ENCODE results near the gene ATP12A. TPM values are rescaled to one million over a fixed set of nuclear protein-coding genes. Genes with fewer than 3 reads are reported as not detected.

The ATP12A gene
- total RNA-seq, 4 donors from 2014 or later, result not detected

GRCh38 chr13:24675806-24676570, 4.2 kb upstream of the ATP12A start:
- DNase-seq, result no peak

GRCh38 chr13:24678151-24678550, 2.1 kb upstream of the ATP12A start:
- Histone ChIP-seq H3K27ac (no peak overlapping the region), H3K9me3 (no peaks in the 10 kb centered on the region), H3K27me3 (peaks cover 0 to 14% of the 10 kb centered on the region in 2 donors), H3K4me3 (no peak overlapping the region), H3K4me1 (peaks cover 0 to 9% of the 10 kb centered on the region in 2 donors), H3K36me3 (no peaks in the 10 kb centered on the region)
- TF ChIP-seq POLR2A (IDR thresholded peaks at IDR 0.05), result no peak
- no peak for TF ChIP-seq CTCF (IDR thresholded peaks at IDR 0.05)
- DNase-seq, result no peak
- intact Hi-C loops (cut with DNase I; ENCODE audit: low total_unique reads), result no loop called here

More at GRCh38 chr13:24675806-24676570, 4.2 kb upstream of the ATP12A start:
- no peak for TF ChIP-seq POLR2A (IDR thresholded peaks at IDR 0.05)
- no peak for TF ChIP-seq CTCF (IDR thresholded peaks at IDR 0.05)
- H3K9me3 ChIP-seq, result no peaks in the 10 kb centered on the region
- peaks cover 0 to 8% of the 10 kb centered on the region in 2 donors for H3K27me3 ChIP-seq
- peaks cover 0 to 9% of the 10 kb centered on the region in 2 donors for H3K4me1 ChIP-seq
- H3K4me3 ChIP-seq, result no peak overlapping the region
- H3K27ac ChIP-seq, result no peak overlapping the region
- H3K36me3 ChIP-seq, result no peaks in the 10 kb centered on the region
- intact Hi-C loops (cut with DNase I; ENCODE audit: low total_unique reads), result no loop called here

- H3K36me3 ChIP-seq, result no peaks in the 10 kb centered on the region
- H3K4me1 ChIP-seq, result peaks cover 0 to 9% of the 10 kb centered on the region in 2 donors
- H3K27me3 ChIP-seq, result peaks cover 0 to 14% of the 10 kb centered on the region in 2 donors
- DNase-seq, result no peak
- intact Hi-C loops (cut with DNase I; ENCODE audit: low total_unique reads), result no loop called here
- no peak overlapping the region for H3K27ac ChIP-seq
- TF ChIP-seq CTCF (IDR thresholded peaks at IDR 0.05) (no peak), POLR2A (IDR thresholded peaks at IDR 0.05) (no peak)
- H3K4me3 ChIP-seq, result no peak overlapping the region
- no peaks in the 10 kb centered on the region for H3K9me3 ChIP-seq
Observed at GRCh38 chr13:24679686-24680085, 522 bp upstream of the ATP12A start.

GRCh38 chr13:24680921-24681604, 855 bp downstream of the ATP12A start:
- no peak overlapping the region for H3K4me3 ChIP-seq
- TF ChIP-seq CTCF (IDR thresholded peaks at IDR 0.05) (no peak), POLR2A (IDR thresholded peaks at IDR 0.05) (no peak)
- H3K9me3 ChIP-seq, result no peaks in the 10 kb centered on the region
- H3K36me3 ChIP-seq, result no peaks in the 10 kb centered on the region
- no peak overlapping the region for H3K27ac ChIP-seq
- H3K27me3 ChIP-seq, result peaks cover 0 to 14% of the 10 kb centered on the region in 2 donors
- peaks cover 0 to 9% of the 10 kb centered on the region in 2 donors for H3K4me1 ChIP-seq
- DNase-seq, result no peak
- intact Hi-C loops (cut with DNase I; ENCODE audit: low total_unique reads), result no loop called here

GRCh38 chr13:24681930-24682329, 1.7 kb downstream of the ATP12A start:
- Histone ChIP-seq H3K4me1 (peaks cover 0 to 9% of the 10 kb centered on the region in 2 donors), H3K36me3 (no peaks in the 10 kb centered on the region), H3K27me3 (peaks cover 0 to 14% of the 10 kb centered on the region in 2 donors), H3K27ac (no peak overlapping the region), H3K9me3 (no peaks in the 10 kb centered on the region), H3K4me3 (no peak overlapping the region)
- DNase-seq, result no peak
- no peak for TF ChIP-seq POLR2A (IDR thresholded peaks at IDR 0.05)
- intact Hi-C loops (cut with DNase I; ENCODE audit: low total_unique reads), result no loop called here
